ENCODE measurements around the gene TUT1. TPM values are rescaled to one million over a fixed set of nuclear protein-coding genes. Genes with fewer than 3 reads are reported as not detected.
A peak's percentile ranks its signal among the peaks of the same experiment; 100 is the strongest.

Gene TUT1
- total RNA-seq, 6 donors from 2014 or later, result 5.3 to 25.4 (median 11.7) TPM

GRCh38 chr11:62535802-62536201 is 55.5 kb downstream of the TUT1 start:
- H3K4me3 ChIP-seq, result no peak overlapping the region
- WGBS, 2 donors, result 73 to 85% methylated on average over 4 to 12 of the region's 12 CpGs
- H3K4me1 ChIP-seq, result peaks cover 41 to 59% (median 44%) of the 10 kb centered on the region in 4 donors
- DNase-seq (peak in 1 of 2 donors; percentile 63), ATAC-seq (ENCODE audit: low FRiP score in 2 of 2) (no peak)
- H3K27me3 ChIP-seq, result no peaks in the 10 kb centered on the region
- TF ChIP-seq EP300 (IDR thresholded peaks at IDR 0.05) (no peak), POLR2AphosphoS5 (IDR thresholded peaks at IDR 0.05) (no peak), POLR2A (IDR thresholded peaks at IDR 0.05) (no peak), CTCF (IDR thresholded peaks at IDR 0.05) (no peak)
- H3K36me3 ChIP-seq, result peaks cover 38 to 69% (median 59%) of the 10 kb centered on the region in 4 donors
- peak overlapping the region in 2 of 4 donors; percentile 43 to 98 for H3K27ac ChIP-seq
- H3K9me3 ChIP-seq, result no peaks in the 10 kb centered on the region

- Histone ChIP-seq H3K4me1 (peaks cover 33 to 51% (median 35%) of the 10 kb centered on the region in 4 donors), H3K9me3 (no peaks in the 10 kb centered on the region), H3K36me3 (peaks cover 38 to 77% (median 67%) of the 10 kb centered on the region in 4 donors), H3K27me3 (no peaks in the 10 kb centered on the region), H3K4me3 (no peak overlapping the region), H3K27ac (peak overlapping the region in 2 of 4 donors; percentile 5 to 98)
- 90 to 91% methylated on average over 13 to 19 of the region's 19 CpGs for WGBS, 2 donors
- peak in 1 of 2 donors; percentile 66 for DNase-seq
- ATAC-seq (ENCODE audit: low FRiP score in 2 of 2), result no peak
- TF ChIP-seq CTCF (IDR thresholded peaks at IDR 0.05) (no peak), POLR2AphosphoS5 (IDR thresholded peaks at IDR 0.05) (no peak), POLR2A (IDR thresholded peaks at IDR 0.05) (no peak), EP300 (IDR thresholded peaks at IDR 0.05) (no peak)
These were observed 56.4 kb downstream of the TUT1 start for GRCh38 chr11:62534779-62535545.

- TF ChIP-seq CTCF (IDR thresholded peaks at IDR 0.05) (no peak), EP300 (IDR thresholded peaks at IDR 0.05) (no peak), POLR2A (IDR thresholded peaks at IDR 0.05) (no peak), POLR2AphosphoS5 (IDR thresholded peaks at IDR 0.05) (no peak)
- no peak for DNase-seq
- ATAC-seq (ENCODE audit: low FRiP score in 2 of 2), result no peak
- Histone ChIP-seq H3K27ac (no peak overlapping the region), H3K4me1 (peaks cover 6 to 23% (median 7%) of the 10 kb centered on the region in 4 donors), H3K9me3 (no peaks in the 10 kb centered on the region), H3K4me3 (no peak overlapping the region), H3K36me3 (peaks cover 43 to 96% (median 94%) of the 10 kb centered on the region in 4 donors), H3K27me3 (no peaks in the 10 kb centered on the region)
- 95 to 100% methylated on average over 2 of the region's 2 CpGs for WGBS, 2 donors
These were observed 59.2 kb downstream of the TUT1 start for GRCh38 chr11:62532096-62532495.

Small RNA genes within 50 kb of the gene (small RNA-seq; reads per million reads assigned to genes)
- 0 reads per million in 4 donors for gene AP001458.1
- 0 reads per million in 4 donors for gene EEF1G
- 0 to 0.43 (median 0.03) reads per million in 4 donors for gene MIR6747

Other genes with a start within 250 kb of the TUT1 start
- 1,000 to 10,000 TPM in 4 of 6 donors, 100 to 1,000 TPM in 1, 10 to 100 TPM in 1; 85.4 to 2,572 (median 1,269) TPM for gene SCGB1A1, start 172.5 kb downstream of the TUT1 start, total RNA-seq
- 1,000 to 10,000 TPM in 2 of 6 donors, 100 to 1,000 TPM in 4; 583 to 1,153 (median 829) TPM for gene AHNAK, start 44.7 kb downstream of the TUT1 start, total RNA-seq
- 100 to 1,000 TPM; 557 to 997 (median 889) TPM for gene EEF1G, start 17.6 kb downstream of the TUT1 start, total RNA-seq
- 10 to 100 TPM; 57.6 to 88.0 (median 69.8) TPM for gene MTA2, start 10.3 kb upstream of the TUT1 start, total RNA-seq
- 100 to 1,000 TPM in 1 of 6 donors, 10 to 100 TPM in 5; 31.0 to 148 (median 71.0) TPM for gene EML3, start 21.3 kb upstream of the TUT1 start, total RNA-seq
- 1 to 10 TPM; 3.1 to 9.2 (median 5.2) TPM for gene ROM1, start 21.7 kb upstream of the TUT1 start, total RNA-seq
- gene B3GAT3, start 30.5 kb upstream of the TUT1 start, total RNA-seq, result 10 to 100 TPM; 21.3 to 43.9 (median 37.9) TPM
- gene GANAB, start 55.1 kb upstream of the TUT1 start, total RNA-seq, result 100 to 1,000 TPM in 4 of 6 donors, 10 to 100 TPM in 2; 82.3 to 240 (median 138) TPM
- 10 to 100 TPM in 5 of 6 donors, 1 to 10 TPM in 1; 9.5 to 31.5 (median 19.8) TPM for gene INTS5, start 61.8 kb upstream of the TUT1 start, total RNA-seq
- gene C11orf98, start 73.7 kb upstream of the TUT1 start, total RNA-seq, result 10 to 100 TPM; 16.8 to 42.0 (median 30.6) TPM
- gene CSKMT, start 73.8 kb upstream of the TUT1 start, total RNA-seq, result 10 to 100 TPM in 3 of 6 donors, 1 to 10 TPM in 3; 5.7 to 16.0 (median 10.0) TPM
- gene UQCC3, start 80.2 kb upstream of the TUT1 start, total RNA-seq, result 10 to 100 TPM in 1 of 6 donors, 1 to 10 TPM in 5; 5.0 to 12.6 (median 6.7) TPM
- gene LBHD1, start 80.7 kb upstream of the TUT1 start, total RNA-seq, result 10 to 100 TPM in 1 of 6 donors, 1 to 10 TPM in 5; 3.6 to 19.9 (median 6.8) TPM
- 100 to 1,000 TPM; 104 to 186 (median 128) TPM for gene UBXN1, start 87.5 kb upstream of the TUT1 start, total RNA-seq
- 1 to 10 TPM in 5 of 6 donors, under 1 TPM in 1; 0.61 to 6.4 (median 1.8) TPM for gene LRRN4CL, start 98.0 kb upstream of the TUT1 start, total RNA-seq
- gene BSCL2, start 115.9 kb upstream of the TUT1 start, total RNA-seq, result 100 to 1,000 TPM in 2 of 6 donors, 10 to 100 TPM in 4; 75.5 to 198 (median 87.5) TPM
- not detected for gene GNG3, start 116.2 kb upstream of the TUT1 start, total RNA-seq
- gene HNRNPUL2, start 135.9 kb upstream of the TUT1 start, total RNA-seq, result 10 to 100 TPM; 23.9 to 76.5 (median 46.3) TPM
- 10 to 100 TPM; 18.9 to 31.5 (median 28.6) TPM for gene TTC9C, start 137.0 kb upstream of the TUT1 start, total RNA-seq
- gene ZBTB3, start 162.6 kb upstream of the TUT1 start, total RNA-seq, result 10 to 100 TPM in 3 of 6 donors, 1 to 10 TPM in 3; 7.3 to 15.3 (median 11.7) TPM
- 10 to 100 TPM; 15.8 to 62.9 (median 38.8) TPM for gene POLR2G, start 170.1 kb upstream of the TUT1 start, total RNA-seq
- 10 to 100 TPM; 16.7 to 51.3 (median 27.0) TPM for gene TAF6L, start 179.9 kb upstream of the TUT1 start, total RNA-seq
- gene TMEM179B, start 195.9 kb upstream of the TUT1 start, total RNA-seq, result 10 to 100 TPM; 38.8 to 98.2 (median 56.2) TPM
- 10 to 100 TPM; 11.3 to 28.7 (median 15.4) TPM for gene TMEM223, start 200.5 kb upstream of the TUT1 start, total RNA-seq
- 100 to 1,000 TPM in 1 of 6 donors, 10 to 100 TPM in 5; 56.1 to 215 (median 81.2) TPM for gene NXF1, start 213.9 kb upstream of the TUT1 start, total RNA-seq
- gene STX5, start 240.5 kb upstream of the TUT1 start, total RNA-seq, result 10 to 100 TPM; 25.3 to 53.8 (median 44.9) TPM
- gene TEX54, start 241.3 kb upstream of the TUT1 start, total RNA-seq, result not detected
- 10 to 100 TPM; 31.5 to 56.6 (median 50.4) TPM for gene WDR74, start 248.1 kb upstream of the TUT1 start, total RNA-seq

Data from upper lobe of left lung (tissue), 6 donors.